Ishikawa (cell line): Measurements from ENCODE around the gene EMC10.

ENCODE experiments used
- CEBPB ChIP-seq: IDR thresholded peaks from 2 replicates; pipeline ENCODE4 v1.6.1; 2012
- EGR1 ChIP-seq: IDR thresholded peaks from 2 replicates; pipeline ENCODE4 v1.6.1; 2012
- EP300 ChIP-seq: IDR thresholded peaks from 2 replicates; pipeline ENCODE4 v1.6.1; 2012; ENCODE audit warnings: borderline replicate concordance
- FOXM1 ChIP-seq: IDR thresholded peaks from 2 replicates; pipeline ENCODE4 v1.6.1; 2012; ENCODE audit warnings: low read depth, borderline replicate concordance
- MAX ChIP-seq: IDR thresholded peaks from 2 replicates; pipeline ENCODE4 v1.6.1; 2012
- RAD21 ChIP-seq: IDR thresholded peaks from 2 replicates; pipeline ENCODE4 v1.6.1; 2012; ENCODE audit warnings: low read depth
- TAF1 ChIP-seq: IDR thresholded peaks from 2 replicates; pipeline ENCODE4 v1.6.1; 2012; ENCODE audit warnings: low read depth, mild to moderate bottlenecking
- TCF12 ChIP-seq: IDR thresholded peaks from 2 replicates; pipeline ENCODE4 v1.6.1; 2012; ENCODE audit warnings: low read depth
- YY1 ChIP-seq: IDR thresholded peaks from 2 replicates; pipeline ENCODE4 v1.6.1; 2012; ENCODE audit warnings: low read depth
- ZBTB7A ChIP-seq: IDR thresholded peaks from 2 replicates; pipeline ENCODE4 v1.6.1; 2012; ENCODE audit warnings: low read depth
- TF ChIP-seq, protein P1 (sequence below): IDR thresholded peaks from 2 replicates; pipeline ENCODE4 v1.6.1; 2012; ENCODE audit warnings: low read depth, mild to moderate bottlenecking

GRCh38 chr19:50488389-50489194, 12.3 kb downstream of the EMC10 start:
- TF ChIP-seq FOXM1 (no peak), MAX (no peak), RAD21 (no peak), TCF12 (no peak), CEBPB (no peak), YY1 (no peak), EGR1 (no peak), ZBTB7A (no peak), EP300 (no peak), TAF1 (no peak)
- TF ChIP-seq, protein P1, sequence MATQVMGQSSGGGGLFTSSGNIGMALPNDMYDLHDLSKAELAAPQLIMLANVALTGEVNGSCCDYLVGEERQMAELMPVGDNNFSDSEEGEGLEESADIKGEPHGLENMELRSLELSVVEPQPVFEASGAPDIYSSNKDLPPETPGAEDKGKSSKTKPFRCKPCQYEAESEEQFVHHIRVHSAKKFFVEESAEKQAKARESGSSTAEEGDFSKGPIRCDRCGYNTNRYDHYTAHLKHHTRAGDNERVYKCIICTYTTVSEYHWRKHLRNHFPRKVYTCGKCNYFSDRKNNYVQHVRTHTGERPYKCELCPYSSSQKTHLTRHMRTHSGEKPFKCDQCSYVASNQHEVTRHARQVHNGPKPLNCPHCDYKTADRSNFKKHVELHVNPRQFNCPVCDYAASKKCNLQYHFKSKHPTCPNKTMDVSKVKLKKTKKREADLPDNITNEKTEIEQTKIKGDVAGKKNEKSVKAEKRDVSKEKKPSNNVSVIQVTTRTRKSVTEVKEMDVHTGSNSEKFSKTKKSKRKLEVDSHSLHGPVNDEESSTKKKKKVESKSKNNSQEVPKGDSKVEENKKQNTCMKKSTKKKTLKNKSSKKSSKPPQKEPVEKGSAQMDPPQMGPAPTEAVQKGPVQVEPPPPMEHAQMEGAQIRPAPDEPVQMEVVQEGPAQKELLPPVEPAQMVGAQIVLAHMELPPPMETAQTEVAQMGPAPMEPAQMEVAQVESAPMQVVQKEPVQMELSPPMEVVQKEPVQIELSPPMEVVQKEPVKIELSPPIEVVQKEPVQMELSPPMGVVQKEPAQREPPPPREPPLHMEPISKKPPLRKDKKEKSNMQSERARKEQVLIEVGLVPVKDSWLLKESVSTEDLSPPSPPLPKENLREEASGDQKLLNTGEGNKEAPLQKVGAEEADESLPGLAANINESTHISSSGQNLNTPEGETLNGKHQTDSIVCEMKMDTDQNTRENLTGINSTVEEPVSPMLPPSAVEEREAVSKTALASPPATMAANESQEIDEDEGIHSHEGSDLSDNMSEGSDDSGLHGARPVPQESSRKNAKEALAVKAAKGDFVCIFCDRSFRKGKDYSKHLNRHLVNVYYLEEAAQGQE, result no peak
